H4 (cell line): Measurements from ENCODE around the gene ARFGAP3. TPM values are rescaled to one million over a fixed set of nuclear protein-coding genes. Genes with fewer than 3 reads are reported as not detected.

Experiments
- DNase-seq: peaks from one replicate; pipeline ENCODE4 v3.0.0-alpha.2; 2015; ENCODE audit warnings: low spot score
- total RNA-seq: library from RNA; depleted of rRNA; stranded (reverse); fragments of >200 nt; shearing (Covaris generic); gene quantifications from 2 replicates; pipeline ENCODE4 v1.2.3, GENCODE V29; 2014

The ARFGAP3 gene
- total RNA-seq, 1 experiment from 2014 or later = 46.0 TPM

- no peak for DNase-seq
These were observed 5.1 kb upstream of the ARFGAP3 start for GRCh38 chr22:42862045-42862734.

GRCh38 chr22:42860968-42861367, 3.9 kb upstream of the ARFGAP3 start:
- DNase-seq = no peak

- DNase-seq = no peak
These were observed 890 bp upstream of the ARFGAP3 start for GRCh38 chr22:42857845-42858481.

GRCh38 chr22:42856179-42856864, 751 bp downstream of the ARFGAP3 start:
- DNase-seq = no peak

GRCh38 chr22:42855721-42856120, 1.4 kb downstream of the ARFGAP3 start:
- no peak for DNase-seq

- DNase-seq = no peak
These were observed 1.9 kb downstream of the ARFGAP3 start for GRCh38 chr22:42855211-42855610.

GRCh38 chr22:42848941-42849550, 8.0 kb downstream of the ARFGAP3 start:
- DNase-seq = no peak

GRCh38 chr22:42847110-42847509, 10.0 kb downstream of the ARFGAP3 start:
- DNase-seq = no peak

- no peak for DNase-seq
These were observed 12.3 kb downstream of the ARFGAP3 start for GRCh38 chr22:42844756-42845155.

- no peak for DNase-seq
These were observed 14.3 kb downstream of the ARFGAP3 start for GRCh38 chr22:42842658-42843370.

- no peak for DNase-seq
These were observed 15.6 kb downstream of the ARFGAP3 start for GRCh38 chr22:42841444-42841843.

GRCh38 chr22:42837556-42837955, 19.5 kb downstream of the ARFGAP3 start:
- DNase-seq = no peak

- no peak for DNase-seq
These were observed 21.0 kb downstream of the ARFGAP3 start for GRCh38 chr22:42836026-42836425.

- DNase-seq = no peak
These were observed 22.7 kb downstream of the ARFGAP3 start for GRCh38 chr22:42834177-42834949.

- no peak for DNase-seq
These were observed 24.0 kb downstream of the ARFGAP3 start for GRCh38 chr22:42833104-42833503.

GRCh38 chr22:42831712-42832111, 25.4 kb downstream of the ARFGAP3 start:
- DNase-seq = no peak

- DNase-seq = no peak
These were observed 26.9 kb downstream of the ARFGAP3 start for GRCh38 chr22:42830161-42830560.

GRCh38 chr22:42829302-42829701, 27.8 kb downstream of the ARFGAP3 start:
- DNase-seq = no peak

- DNase-seq = no peak
These were observed 31.3 kb downstream of the ARFGAP3 start for GRCh38 chr22:42825796-42826195.

GRCh38 chr22:42821386-42821785, 35.7 kb downstream of the ARFGAP3 start:
- no peak for DNase-seq
